ENCODE data around the gene DHRS7B.

Gene DHRS7B

GRCh38 chr17:21200590-21201297 is 74.0 kb downstream of the DHRS7B start:
- TF ChIP-seq, protein P1, sequence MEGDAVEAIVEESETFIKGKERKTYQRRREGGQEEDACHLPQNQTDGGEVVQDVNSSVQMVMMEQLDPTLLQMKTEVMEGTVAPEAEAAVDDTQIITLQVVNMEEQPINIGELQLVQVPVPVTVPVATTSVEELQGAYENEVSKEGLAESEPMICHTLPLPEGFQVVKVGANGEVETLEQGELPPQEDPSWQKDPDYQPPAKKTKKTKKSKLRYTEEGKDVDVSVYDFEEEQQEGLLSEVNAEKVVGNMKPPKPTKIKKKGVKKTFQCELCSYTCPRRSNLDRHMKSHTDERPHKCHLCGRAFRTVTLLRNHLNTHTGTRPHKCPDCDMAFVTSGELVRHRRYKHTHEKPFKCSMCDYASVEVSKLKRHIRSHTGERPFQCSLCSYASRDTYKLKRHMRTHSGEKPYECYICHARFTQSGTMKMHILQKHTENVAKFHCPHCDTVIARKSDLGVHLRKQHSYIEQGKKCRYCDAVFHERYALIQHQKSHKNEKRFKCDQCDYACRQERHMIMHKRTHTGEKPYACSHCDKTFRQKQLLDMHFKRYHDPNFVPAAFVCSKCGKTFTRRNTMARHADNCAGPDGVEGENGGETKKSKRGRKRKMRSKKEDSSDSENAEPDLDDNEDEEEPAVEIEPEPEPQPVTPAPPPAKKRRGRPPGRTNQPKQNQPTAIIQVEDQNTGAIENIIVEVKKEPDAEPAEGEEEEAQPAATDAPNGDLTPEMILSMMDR (IDR thresholded peaks at IDR 0.05; ENCODE audit: low read depth, low read length) = no peak
- H3K4me3 ChIP-seq (ENCODE audit: low read depth, low read length) = no peak overlapping the region

DNA sequence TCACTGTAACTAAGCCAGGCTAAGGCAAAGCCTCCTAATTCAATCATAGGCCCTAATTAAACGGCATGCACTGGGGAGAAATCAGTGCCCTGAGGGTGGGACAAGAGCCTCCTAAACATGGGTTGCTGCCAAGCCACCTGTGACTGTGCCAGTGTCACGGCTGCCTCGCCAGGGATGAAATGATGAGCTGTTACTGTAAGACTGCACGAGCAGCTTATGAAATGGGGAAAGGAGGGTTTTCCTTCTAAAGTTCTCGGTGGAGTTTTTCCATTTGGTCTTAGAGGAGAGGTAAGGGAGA is 74.5 kb downstream of the DHRS7B start:
- H3K4me3 ChIP-seq (ENCODE audit: low read depth, low read length) = no peak overlapping the region
- TF ChIP-seq, protein P1 (IDR thresholded peaks at IDR 0.05; ENCODE audit: low read depth, low read length) = no peak

DNA sequence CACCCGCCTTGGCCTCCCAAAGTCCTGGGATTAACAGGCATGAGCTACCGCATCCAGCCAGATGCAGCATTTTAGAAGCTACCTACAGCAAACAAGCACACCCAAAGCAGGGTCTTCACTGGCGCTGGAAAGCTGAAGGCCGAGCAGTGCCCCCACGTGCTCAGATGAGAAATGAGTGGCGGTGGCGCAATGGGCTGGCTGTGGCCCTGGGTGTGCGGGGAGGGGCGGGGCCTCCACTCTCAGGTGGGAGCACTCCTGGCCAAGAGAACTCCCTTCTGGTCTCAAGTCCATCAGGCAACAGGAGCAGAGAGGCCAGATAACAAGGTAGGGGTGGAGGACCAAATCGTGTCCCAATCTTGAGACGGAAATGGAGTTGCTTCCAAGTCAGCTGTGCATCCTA is 75.1 kb downstream of the DHRS7B start:
- TF ChIP-seq, protein P1 (IDR thresholded peaks at IDR 0.05; ENCODE audit: low read depth, low read length) = no peak

GRCh38 chr17:21202512-21202911 is 75.7 kb downstream of the DHRS7B start:
- no peak overlapping the region for H3K4me3 ChIP-seq (ENCODE audit: low read depth, low read length)

More for the DNA sequence above, 75.1 kb downstream of the DHRS7B start:
- H3K4me3 ChIP-seq (ENCODE audit: low read depth, low read length) = no peak overlapping the region

GRCh38 chr17:21204935-21205334 is 78.2 kb downstream of the DHRS7B start:
- TF ChIP-seq, protein P1 (IDR thresholded peaks at IDR 0.05; ENCODE audit: low read depth, low read length) = no peak
- H3K4me3 ChIP-seq (ENCODE audit: low read depth, low read length) = no peak overlapping the region

More at GRCh38 chr17:21202512-21202911, 75.7 kb downstream of the DHRS7B start:
- TF ChIP-seq, protein P1 (IDR thresholded peaks at IDR 0.05; ENCODE audit: low read depth, low read length) = no peak

GRCh38 chr17:21208352-21208751 is 81.6 kb downstream of the DHRS7B start:
- no peak overlapping the region for H3K4me3 ChIP-seq (ENCODE audit: low read depth, low read length)
- TF ChIP-seq, protein P1 (IDR thresholded peaks at IDR 0.05; ENCODE audit: low read depth, low read length) = no peak

DNA sequence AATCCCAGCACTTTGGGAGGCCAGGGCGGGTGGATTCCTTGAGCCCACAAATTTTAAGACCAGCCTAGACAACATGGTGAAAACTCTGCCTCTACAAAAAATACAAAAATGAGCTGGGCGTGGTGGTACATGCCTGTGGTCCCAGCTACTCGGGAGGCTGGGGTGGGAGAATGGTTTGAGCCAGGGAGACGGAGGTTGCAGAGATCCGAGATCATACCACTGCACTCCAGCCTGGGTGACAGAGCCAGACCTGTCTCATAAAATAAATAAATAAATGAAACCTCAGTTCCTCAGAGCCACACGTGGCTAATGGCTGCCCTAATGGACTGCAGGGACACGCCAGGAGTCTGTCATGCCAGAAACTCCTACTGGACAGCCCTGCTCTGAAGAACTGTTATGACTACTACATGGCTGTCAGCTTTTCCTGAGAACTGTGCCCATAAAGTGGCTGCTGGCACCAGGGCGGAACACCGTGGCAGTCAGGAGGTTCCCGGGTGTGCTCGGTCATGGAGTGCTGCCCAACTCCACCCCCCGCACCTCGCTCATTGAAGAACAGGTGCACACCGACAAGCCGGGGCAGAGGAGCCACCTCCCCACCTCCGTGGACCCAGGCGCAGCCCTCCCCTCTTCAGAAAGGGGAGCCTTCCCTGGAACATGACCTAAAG is 82.9 kb downstream of the DHRS7B start:
- no peak overlapping the region for H3K4me3 ChIP-seq (ENCODE audit: low read depth, low read length)
- TF ChIP-seq, protein P1 (IDR thresholded peaks at IDR 0.05; ENCODE audit: low read depth, low read length) = no peak
